DOHH2 (cell line): ENCODE data around the gene JRKL.

Experiments used
- EZH2phosphoT487 ChIP-seq: fragments of 200-600 bp; sonication (generic); IDR thresholded peaks from 2 replicates; pipeline ENCODE4 v1.6.1; 2017; ENCODE audit warnings: borderline replicate concordance, mild to moderate bottlenecking, antibody characterized with exemption, low read length, moderate library complexity, mixed read lengths
- TF ChIP-seq, protein P1 (sequence below): fragments of 200-600 bp; sonication (generic); IDR thresholded peaks from one replicate; pipeline ENCODE4 v1.5.1; 2014; ENCODE audit warnings: antibody characterized with exemption, mild to moderate bottlenecking, low read depth, low read length; ENCODE audit not compliant: poor library complexity, severe bottlenecking

DNA sequence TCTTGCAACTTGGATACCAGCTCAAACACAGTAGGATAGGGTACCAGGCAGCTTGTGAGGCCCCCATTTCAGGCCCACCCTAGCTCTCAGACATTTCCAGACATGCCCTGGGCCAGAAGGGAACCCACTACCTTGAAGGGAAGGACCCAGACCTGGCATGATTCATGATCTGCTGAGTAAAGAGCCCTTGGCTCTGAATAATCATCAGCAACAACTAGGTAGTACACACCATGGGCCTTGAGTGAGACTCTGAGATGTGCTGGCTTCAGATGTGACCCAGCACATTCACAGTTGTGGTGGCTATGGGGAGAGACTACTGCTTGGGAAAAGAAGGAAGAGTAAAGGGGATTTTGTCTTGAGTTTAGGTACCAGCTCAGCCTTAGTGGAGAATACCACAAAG is 23.6 kb downstream of the JRKL start:
- TF ChIP-seq, protein P1, sequence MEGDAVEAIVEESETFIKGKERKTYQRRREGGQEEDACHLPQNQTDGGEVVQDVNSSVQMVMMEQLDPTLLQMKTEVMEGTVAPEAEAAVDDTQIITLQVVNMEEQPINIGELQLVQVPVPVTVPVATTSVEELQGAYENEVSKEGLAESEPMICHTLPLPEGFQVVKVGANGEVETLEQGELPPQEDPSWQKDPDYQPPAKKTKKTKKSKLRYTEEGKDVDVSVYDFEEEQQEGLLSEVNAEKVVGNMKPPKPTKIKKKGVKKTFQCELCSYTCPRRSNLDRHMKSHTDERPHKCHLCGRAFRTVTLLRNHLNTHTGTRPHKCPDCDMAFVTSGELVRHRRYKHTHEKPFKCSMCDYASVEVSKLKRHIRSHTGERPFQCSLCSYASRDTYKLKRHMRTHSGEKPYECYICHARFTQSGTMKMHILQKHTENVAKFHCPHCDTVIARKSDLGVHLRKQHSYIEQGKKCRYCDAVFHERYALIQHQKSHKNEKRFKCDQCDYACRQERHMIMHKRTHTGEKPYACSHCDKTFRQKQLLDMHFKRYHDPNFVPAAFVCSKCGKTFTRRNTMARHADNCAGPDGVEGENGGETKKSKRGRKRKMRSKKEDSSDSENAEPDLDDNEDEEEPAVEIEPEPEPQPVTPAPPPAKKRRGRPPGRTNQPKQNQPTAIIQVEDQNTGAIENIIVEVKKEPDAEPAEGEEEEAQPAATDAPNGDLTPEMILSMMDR: no peak
- no peak for TF ChIP-seq EZH2phosphoT487
